NT2/D1 (cell line): ENCODE data around the gene SCAMP1.

ENCODE experiments used
- SUZ12 ChIP-seq: IDR thresholded peaks from 2 replicates; pipeline ENCODE4 v1.6.1; 2011; ENCODE audit not compliant: insufficient read length, insufficient read depth; ENCODE audit errors: extremely low read depth
- YY1 ChIP-seq: IDR thresholded peaks from 2 replicates; pipeline ENCODE4 v1.6.1; 2011; ENCODE audit not compliant: insufficient read length, insufficient read depth
- ZNF274 ChIP-seq: IDR thresholded peaks from 2 replicates; pipeline ENCODE4 v1.6.1; 2011; ENCODE audit warnings: mild to moderate bottlenecking, low read depth, low read length

- no peak for TF ChIP-seq YY1
- no peak for TF ChIP-seq ZNF274
- no peak for TF ChIP-seq SUZ12
Observed at GRCh38 chr5:78509884-78510769, 149.7 kb downstream of the SCAMP1 start.
